Panc1 (cell line): Measurements from ENCODE around the gene DCC.

Experiments
- CTCF ChIP-seq: fragments of 450-650 bp; IDR thresholded peaks from 2 replicates; pipeline ENCODE4 v1.5.1; 2017; ENCODE audit warnings: mild to moderate bottlenecking
- POLR2AphosphoS5 ChIP-seq: IDR thresholded peaks from 2 replicates; pipeline ENCODE4 v1.6.1; 2012; ENCODE audit warnings: mild to moderate bottlenecking, low read depth, low read length, moderate library complexity
- REST ChIP-seq, 2 experiments: IDR thresholded peaks; 2 replicates each; pipeline ENCODE4 v1.6.1; 2011 to 2012; ENCODE audit warnings: low read depth in 2 of 2, control low read depth in 1 of 2, low read length in 1 of 2, mild to moderate bottlenecking in 1 of 2, moderate library complexity in 1 of 2; ENCODE audit not compliant: insufficient read depth in 1 of 2
- SIN3A ChIP-seq: IDR thresholded peaks from 2 replicates; pipeline ENCODE4 v1.6.1; 2012; ENCODE audit warnings: low read depth, mild to moderate bottlenecking, low read length, moderate library complexity, borderline replicate concordance; ENCODE audit not compliant: insufficient read depth
- TCF7L2 ChIP-seq: IDR thresholded peaks from 2 replicates; pipeline ENCODE4 v1.6.1; 2011; ENCODE audit warnings: mild to moderate bottlenecking, low read depth, low read length, inconsistent platforms

- TF ChIP-seq CTCF (no peak), REST (IDR thresholded peaks at IDR 0.05; ENCODE audit: insufficient read depth in 1 of 2, low read depth in 2 of 2, low read length in 1 of 2) (no peak), TCF7L2 (no peak), POLR2AphosphoS5 (no peak), SIN3A (no peak)
Measured at GRCh38 chr18:53093636-53094035, 753.6 kb downstream of the DCC start.
